Ammon's horn (tissue), 1 donor: ENCODE data around the gene ZNF474.

Source experiments
- DNase-seq: peaks from one replicate; pipeline ENCODE4 v3.0.0-alpha.2; 2016; ENCODE audit warnings: low spot score

Gene ZNF474

DNA sequence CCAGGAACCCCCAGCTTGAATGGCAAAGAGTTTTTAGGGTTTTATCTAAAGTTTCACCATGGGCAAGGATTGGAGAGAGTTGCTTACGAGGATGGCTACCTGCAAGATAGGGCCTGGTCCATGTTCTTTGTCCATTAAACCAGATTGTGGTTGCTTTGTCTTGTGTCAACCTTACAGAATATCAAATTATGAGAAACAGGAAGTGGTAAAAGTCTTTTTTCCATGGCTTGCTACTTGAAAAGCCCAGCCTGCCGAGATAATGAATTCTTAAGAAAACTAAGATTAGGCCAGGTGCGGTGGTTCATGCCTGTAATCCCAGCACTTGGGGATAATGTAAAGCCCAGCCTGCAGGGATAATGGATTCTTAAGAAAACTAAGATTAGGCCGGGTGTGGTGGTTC is 24.4 kb downstream of the ZNF474 start:
- no peak for DNase-seq

DNA sequence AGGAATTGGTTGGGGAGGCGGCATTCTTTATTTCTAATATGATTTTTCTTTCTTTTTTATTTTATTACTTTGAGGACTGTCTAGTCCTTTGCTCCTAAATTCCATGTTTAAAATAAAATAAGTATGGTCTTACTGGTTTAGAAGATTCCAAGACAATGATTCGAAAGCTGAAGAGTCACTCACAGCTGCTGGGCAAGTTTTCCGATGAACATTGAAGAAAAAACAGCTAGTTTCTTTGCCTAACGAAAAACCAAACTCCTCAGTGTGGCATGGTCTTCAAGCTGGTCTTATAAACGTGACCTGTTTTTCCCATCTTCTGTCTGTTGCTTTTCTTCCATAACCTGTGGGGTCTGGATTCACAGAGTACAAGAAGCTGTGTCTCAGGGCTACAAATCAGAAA is 25.1 kb downstream of the ZNF474 start:
- DNase-seq = no peak

DNA sequence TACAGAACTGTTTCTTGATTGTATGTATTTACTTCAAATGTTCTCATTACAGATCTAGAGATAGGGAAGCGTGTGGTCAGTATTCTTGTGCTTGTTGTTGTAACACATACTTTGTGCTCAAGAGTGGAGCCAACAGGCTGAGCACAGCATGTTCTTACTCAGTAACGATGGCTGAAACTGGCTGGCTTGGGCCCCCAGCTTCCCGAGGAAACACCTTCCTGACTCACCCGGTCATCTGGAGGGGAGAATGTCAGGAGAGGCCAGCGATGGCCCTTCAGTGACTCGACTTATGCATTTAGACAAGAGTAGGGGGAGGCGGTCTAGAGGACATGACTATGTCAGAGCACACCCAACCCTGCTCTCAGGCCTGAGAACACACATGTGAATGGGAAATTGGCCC is 25.6 kb downstream of the ZNF474 start:
- no peak for DNase-seq

DNA sequence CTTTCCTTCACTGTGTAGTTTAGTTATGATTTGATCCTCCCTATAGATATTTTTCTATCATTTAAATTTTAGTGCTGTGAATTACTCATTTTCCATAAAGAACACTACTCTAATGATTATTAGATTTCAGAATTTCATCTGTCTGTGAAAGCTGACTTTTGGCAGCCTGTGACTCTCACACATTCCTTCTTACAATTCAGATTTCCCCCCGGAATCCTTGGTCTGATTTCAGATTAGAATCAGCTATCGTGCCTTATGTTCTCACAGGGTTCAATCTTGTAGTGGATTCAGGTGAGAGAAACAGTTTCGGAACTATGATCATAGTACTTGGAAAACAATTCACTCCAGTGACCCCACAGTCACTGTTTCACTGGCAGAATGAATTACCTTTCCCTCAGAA is 26.2 kb downstream of the ZNF474 start:
- no peak for DNase-seq

DNA sequence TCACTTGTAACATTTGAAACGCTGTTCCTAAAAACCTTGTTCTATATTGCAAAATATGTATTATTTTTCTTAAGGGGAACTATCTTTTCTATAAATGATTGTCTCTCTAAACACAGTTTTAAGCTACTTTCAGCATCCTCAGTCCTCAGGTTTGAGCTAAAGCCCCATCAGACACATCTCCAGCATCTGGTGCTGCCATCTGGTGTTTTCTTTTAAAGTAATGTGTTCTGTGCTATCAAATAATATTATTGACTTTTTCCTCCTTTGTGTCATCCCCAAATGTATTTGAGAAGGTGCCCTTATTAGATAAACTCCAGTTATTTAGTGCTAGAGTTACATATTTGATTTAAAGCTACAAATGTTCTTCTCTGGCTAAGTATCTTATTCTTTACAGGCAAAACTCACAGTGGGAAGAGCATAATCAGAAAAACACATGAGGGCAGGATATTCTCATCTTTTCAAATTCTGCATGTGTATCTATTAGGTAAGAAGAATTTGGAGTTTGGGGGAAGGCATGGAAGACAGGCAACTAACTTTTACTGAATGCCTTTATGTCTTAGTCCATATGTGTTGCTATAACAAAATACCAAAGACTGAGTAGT is 27.5 kb downstream of the ZNF474 start:
- peak; percentile 35 for DNase-seq

DNA sequence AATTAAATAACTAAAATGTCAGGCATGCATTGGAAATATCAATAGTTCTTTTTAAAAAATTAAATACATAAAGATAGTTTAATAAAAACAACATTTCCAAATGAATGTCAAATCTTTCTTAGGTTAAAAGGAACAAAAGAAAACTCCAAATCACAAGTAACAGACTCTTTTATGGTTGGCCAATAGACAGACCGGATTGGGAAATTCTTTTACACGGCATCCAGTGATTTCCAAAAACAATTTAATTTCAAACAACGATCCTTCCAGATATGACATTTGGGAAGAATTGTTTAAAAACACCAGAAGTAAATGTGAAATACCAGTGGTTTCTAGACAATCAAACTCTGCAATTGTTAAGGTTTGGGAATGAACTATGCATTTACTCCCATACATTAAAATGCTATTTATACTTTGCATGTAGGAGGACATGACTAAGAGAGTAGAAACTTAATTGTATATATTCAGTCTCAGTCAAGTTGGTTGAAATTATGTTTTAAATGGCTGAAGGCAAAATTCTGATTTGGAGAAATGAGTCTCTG is 32.8 kb downstream of the ZNF474 start:
- no peak for DNase-seq

DNA sequence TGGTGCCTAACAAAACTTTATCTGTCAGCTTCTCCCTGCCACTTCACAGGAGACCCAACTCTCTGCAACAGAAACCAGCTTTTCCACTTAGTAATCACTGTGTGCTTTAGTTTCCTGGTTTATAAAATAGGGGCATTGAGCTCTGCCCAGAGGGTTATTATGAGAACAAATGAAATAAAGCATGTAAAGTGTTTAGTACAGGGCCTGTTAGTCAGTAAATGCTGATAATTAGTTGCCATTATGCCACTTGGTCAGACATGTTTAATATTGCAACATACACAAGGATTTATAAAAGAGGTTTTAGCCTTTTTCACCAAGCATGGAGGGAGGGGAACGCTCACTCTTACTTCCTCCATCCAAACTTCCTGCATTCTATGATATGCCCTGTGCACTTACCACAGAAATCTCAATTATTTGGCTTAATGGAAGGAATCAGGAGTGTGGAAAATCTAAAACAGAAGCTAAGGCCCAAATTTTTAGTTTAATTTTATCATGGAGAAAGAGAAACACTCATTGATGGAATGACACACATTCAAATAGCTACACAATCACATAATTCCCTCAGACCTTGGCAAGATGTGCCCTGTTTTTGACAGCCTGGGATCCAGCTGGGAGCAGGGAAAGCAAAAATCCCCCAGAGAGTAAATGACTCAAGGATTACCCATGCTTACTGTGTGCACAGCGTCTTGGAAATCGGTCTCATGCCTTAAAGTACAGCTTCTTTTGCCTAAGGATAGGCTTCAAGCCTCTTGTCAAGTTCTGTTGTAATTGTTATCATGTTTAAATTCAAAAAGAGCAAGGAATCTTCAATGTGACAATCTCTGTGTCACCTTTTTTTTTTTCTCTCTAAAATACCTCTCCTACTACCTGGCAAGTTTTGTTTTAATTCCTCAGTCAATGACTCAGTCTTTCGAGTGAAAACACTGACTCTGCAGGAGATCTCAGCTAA is 34.0 kb downstream of the ZNF474 start:
- DNase-seq = peak; percentile 38

DNA sequence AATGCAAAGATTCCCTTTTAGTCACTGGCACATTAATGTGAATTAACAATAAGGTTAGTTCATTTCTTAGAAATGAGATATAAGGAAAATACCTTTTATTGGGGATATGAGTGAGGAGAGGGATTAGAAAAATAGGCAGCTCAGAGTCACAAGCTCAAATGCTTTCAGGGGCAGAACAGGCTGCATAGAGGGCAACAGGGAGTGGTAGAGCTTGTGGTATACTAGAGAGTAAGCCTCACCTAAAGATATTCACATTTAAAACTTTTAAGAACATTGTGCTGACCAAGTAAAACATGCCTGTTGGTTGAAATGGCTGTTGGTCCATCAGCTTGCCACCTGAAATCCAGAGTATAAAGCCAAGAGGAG is 34.7 kb downstream of the ZNF474 start:
- DNase-seq = no peak

DNA sequence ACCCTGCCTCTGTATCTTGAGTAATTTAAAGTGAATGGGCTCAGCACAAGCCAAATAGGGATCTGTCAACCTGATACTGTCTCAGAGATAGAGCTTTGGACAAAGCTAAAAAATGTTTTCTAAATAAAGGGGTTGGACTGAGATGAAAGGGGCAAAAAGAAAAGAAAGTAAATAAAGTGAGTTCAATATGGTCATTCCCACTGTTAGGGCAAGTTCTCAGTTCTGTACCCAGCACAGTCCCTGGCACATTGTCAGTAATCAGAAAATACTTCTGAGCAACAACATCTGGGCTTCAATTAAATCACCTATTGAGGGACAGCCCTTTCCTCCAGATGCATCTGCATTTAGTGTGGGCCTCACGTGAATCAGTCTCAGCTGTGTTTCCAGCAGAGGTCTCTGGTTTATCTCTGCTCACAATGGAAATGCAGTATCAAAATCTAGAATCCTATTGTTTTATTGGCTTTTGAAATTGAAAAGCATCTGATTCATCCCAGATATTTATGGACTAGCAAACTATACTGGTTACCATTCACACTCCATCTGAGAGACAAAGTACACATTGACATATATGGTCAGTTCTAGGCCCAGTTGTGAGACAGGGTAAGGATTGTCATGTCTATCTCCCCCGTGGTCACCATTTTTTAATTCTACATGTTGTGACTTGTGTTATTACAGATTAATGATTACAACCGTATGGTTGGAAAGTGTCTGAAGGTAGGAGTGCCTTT is 35.6 kb downstream of the ZNF474 start:
- DNase-seq = no peak

DNA sequence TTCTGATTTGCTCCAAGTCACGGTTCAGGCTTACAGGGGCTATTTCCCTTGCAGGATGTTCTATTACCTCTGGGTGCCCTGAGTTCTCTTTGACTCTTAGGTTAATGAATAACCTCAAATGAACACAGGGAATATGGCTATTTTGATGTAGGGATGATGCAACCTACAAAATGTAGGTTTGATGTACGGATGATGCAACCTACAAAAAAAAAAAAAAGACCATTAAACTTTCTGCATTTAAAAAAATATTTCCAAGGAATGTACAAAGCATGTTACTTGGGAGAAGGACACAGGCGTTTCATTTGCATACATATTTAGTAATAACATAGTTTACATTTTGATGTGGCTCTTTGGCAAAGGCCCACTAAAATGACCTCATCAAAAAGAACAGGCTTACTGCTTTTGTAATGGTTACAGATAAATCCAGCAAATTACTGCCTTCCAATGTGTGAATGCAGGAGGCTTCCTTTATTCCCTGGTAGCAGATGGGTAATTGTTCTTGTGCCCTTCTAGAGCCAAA is 36.3 kb downstream of the ZNF474 start:
- no peak for DNase-seq

DNA sequence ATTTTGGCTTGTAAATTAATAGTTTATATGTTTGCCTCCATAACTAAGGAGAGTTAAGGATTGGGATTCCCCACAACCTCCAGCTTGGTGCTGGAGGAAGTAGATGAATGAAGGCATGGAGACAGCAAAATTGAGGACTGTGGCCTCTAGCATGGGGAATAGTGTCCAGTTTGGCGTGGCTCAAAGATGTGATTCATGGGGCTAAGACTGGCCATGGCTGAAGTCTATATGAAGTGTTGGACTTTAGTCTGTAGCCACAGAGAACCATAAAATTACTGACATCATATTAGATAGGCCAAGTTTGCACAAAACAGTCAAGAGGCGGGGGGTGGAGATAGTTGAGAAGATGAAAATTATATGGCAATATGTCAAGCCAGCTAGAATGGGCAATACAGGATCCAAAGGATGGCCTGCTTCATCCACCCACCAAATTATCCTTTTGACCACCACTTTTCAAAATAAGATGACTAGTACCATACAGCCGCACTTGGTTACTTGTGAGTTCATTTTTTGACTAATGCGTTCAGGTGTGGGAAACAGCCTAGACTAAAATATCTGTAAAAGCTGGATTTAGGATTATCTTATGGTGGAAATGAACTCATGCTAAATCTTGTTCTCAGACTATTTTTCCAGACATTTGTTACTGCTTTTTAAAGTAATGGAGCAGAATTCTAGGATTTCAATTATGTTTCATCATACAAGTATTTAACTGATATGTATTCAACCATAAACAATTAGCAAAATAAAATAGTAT is 40.2 kb downstream of the ZNF474 start:
- no peak for DNase-seq

DNA sequence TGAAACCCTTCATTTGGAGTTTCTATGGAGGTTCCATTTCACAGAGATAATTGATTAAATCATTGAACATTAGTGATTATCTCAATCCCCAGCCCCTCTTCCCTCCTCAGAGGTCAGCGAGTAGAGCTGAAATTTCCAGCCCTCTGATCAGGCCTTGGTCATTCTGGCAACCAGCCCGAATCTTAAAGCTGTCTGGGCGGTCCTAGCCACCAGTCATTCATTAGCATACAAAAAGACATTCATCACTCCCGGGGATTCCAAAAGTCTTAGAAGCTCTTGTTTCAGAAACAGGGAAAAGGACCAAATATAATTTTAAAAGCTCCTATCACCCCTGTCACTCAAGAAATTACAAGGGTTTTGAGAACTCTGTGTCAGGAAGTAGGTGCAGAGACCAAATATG is 41.3 kb downstream of the ZNF474 start:
- peak; percentile 40 for DNase-seq

DNA sequence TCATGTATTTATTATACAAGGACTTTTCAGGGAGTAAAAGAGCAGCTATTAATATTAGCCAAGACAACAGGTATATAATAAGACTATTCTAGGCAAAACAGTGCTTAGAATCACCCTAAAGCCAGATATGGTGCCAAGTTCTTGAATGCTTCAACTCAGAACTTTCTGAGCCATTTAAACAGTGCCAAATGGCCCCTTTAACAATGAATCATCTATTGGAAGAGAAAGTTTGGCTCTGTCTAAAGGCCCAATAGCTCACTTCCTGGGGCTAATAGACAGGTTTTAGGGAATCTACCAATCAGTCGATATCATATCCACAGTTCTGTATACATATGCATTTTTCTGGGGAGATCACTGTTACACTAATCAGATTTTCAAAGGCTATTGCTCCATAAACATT is 42.9 kb downstream of the ZNF474 start:
- DNase-seq = no peak

DNA sequence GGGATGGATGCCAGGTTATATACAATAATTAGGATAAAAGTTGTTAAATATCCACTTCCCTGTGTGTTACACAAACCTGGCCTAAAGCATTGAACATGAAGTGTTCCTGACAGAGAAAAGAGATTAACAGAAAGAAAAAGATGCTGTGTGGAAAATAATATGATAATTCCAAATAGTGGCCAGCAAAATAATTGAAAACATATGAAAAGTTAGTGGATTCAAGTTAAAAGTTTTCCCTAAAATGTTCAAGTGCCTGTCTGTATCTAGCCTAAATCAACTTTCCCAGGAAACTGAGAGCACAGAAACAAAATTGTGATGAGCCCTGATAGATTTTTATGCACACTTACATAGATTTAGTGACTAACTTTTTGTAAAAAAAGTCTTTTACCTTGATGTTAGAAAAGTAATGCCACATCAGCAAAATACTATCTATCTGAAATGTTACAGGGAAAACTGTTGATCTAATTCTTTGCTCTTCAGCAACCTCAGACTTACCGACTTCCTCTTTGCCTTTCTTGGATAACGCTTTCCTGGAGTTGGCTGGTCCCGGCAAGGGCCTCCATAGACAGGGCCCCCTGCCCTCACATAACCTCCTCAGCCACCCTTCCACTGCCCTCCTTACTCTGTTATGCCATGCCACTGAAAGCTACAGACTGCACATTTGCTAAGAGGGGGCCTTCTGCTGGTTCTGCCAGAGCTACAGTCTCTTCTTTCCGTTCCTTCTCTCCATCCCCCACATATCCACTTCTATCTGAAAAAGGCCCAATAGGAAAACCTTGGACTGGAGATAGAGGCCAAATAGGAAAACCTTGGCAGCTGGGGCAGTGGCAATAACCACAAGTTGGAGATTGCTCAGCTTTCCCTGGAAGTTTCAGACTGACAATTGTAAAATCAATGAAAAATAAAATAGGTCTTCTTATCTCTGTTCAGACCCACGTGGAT is 44.4 kb downstream of the ZNF474 start:
- DNase-seq = no peak

DNA sequence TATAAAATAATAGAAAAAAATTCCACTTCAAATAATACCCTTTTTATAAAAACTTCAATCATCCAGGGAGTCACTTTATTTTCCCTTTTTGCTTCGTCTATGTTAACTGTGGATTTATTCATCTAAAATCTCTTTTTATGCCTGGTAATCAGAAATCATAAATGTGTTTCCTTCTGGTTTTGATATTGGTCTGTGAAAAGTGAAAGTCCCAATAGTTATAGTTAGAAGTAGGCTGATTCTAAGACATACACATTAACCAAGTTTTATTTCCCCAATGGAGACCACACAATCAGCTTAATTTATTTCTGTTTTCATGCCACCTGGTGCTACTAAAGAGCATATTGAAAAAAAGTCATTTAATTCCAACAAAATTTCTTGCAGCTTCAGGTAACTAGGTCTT is 45.7 kb downstream of the ZNF474 start:
- no peak for DNase-seq

DNA sequence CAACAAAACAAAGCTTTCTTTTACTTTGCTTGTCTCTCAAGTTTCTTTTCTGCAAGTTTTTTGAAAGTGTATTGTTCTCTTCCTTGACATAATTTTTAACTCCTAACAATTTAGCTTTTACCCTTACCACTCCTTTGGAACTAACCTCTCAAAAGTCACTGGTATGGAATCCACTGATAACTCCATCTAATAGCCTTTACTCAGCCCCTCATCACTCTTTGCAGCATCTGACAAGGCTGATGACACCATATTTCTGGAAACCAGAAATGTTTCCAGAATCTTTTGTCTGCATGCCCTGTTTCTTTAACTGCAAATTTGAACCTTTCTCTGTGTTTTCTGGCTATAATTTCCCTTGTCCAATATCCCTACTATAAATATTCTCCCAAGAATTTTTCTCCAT is 46.5 kb downstream of the ZNF474 start:
- no peak for DNase-seq

DNA sequence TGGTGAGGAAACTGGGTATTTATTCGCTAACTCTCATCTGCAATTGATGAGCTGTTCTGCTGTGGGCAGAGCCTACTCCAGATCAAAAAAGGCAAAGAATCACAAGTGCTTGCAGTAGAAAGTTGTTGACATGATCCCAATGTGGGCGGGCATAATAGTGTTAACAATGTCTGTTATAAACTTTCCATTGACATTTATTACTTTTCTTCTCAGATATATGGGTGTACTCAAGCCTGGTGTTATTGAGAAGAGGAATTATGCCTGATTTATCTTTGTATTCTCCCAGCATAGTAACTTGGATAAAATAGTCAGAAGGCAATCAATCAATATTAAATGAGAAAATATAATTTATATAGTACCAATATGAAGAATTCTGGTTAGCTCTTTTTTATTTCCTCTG is 47.8 kb downstream of the ZNF474 start:
- DNase-seq = no peak

DNA sequence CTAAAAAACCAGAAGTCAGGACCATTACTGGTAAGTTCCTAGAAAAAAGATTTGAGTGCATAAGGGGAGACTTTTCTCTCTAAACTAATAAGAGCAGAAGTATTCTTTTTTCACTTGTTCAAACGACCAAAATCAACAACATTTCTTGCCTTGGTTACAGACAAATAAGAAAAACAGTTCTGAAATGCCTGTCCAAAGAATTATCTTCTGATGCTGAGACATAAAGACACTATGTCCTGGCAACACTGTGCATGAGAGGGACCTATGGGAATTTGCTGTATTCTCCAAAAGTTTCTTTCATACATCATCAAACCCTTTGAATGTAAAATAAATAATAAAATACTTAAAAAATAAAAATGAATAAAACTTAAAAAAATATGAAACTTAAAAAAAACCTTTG is 50.4 kb downstream of the ZNF474 start:
- no peak for DNase-seq

DNA sequence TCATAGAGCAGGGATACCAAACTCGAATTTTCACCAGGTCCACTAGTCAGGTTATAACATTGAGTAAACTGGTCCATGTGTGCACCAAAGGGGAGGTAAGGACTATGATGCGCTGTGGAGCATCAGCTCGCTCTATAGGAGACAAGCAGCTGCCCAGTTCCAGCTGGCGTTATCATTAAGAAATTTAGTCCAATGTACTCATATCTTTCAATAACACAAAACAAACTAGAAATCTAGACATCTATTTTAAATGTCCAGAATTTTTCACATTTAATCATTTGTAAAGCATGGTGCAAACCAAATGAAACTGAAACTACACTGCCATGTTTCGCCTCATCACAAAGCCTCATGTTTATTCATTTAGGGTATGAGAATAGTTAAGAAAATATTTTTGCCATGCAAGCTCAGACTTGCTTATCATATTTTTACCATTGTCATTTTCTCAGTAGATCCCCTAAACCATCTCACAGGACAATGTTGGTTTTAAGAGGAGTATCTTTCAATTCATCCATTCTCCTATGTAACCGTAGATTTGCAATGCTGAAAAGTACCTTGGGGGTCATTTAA is 50.9 kb downstream of the ZNF474 start:
- DNase-seq = no peak

DNA sequence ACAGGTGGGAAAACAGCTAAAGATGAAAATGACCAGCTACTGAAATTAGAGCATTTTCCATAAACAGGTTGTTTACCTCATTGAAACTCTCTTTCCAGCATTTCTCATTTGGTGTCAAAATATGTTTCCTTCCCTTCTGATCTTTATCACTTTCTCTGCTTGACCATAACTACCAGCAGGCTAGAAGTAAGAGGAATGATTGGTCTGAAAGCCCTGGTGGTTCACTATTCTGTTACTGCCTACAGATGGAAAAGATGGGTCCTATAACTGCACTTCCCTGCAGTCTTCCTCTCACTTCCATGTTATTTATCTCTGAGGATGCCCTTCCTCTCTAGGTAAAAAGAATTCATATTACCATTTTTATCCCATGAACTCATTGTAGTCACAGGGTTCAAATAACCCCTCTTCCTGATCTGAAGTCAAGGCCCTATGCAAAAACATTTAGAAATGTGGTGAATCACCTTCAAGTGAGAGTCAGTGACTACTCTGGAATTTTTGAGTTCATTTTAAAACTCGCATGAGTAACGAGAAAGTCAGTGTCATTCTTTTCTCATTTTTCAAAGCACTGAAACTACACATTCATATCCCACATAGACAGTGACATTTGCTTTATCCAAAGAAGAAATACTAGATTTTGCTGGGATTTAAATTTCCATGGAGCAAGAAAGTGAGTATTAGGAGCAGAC is 51.7 kb downstream of the ZNF474 start:
- DNase-seq = no peak
